GM12874 (cell line): ENCODE results near the gene GDAP2.

Experiments used
- CTCF ChIP-seq: IDR thresholded peaks from 2 replicates; pipeline ENCODE4 v1.5.1; 2011; ENCODE audit warnings: low read depth, mild to moderate bottlenecking, control low read depth, low read length, moderate library complexity; ENCODE audit not compliant: insufficient read depth

GDAP2 gene

GRCh38 chr1:117819301-117819700, 110.1 kb downstream of the GDAP2 start:
- TF ChIP-seq CTCF = no peak

GRCh38 chr1:117818456-117818855, 111.0 kb downstream of the GDAP2 start:
- TF ChIP-seq CTCF = no peak

GRCh38 chr1:117817629-117818028, 111.8 kb downstream of the GDAP2 start:
- TF ChIP-seq CTCF = no peak

GRCh38 chr1:117815926-117816325, 113.5 kb downstream of the GDAP2 start:
- no peak for TF ChIP-seq CTCF

- no peak for TF ChIP-seq CTCF
These were observed 114.3 kb downstream of the GDAP2 start for GRCh38 chr1:117814856-117815797.
